Amygdala (tissue), 56 donors: ENCODE data around the gene ERICH2.
"Not testable (repeated sequence)": the region's sequence is repeated elsewhere in the genome, so short reads cannot be mapped to it uniquely, and the experiment has no call there.

Experiments
- DNase-seq, 56 donors: peaks; one replicate each; lab custom pipeline; 2025; lab: John Stamatoyannopoulos, UW

Gene ERICH2

GRCh38 chr2:170770008-170770605 lies at the start of gene ERICH2:
ERICH2 (plus strand) TSS chr2:170770378; CDS start chr2:170770682, 304 bp downstream.
- DNase-seq: peak in 32 of 56 donors; percentile 3 to 60 (median 34)

- no peak for DNase-seq
Observed at GRCh38 chr2:170721678-170722077, 48.5 kb upstream of the ERICH2 start.

- no peak for DNase-seq
Observed at GRCh38 chr2:170722301-170722700, 47.9 kb upstream of the ERICH2 start.

GRCh38 chr2:170723446-170723958 lies 46.7 kb upstream of the ERICH2 start:
- no peak for DNase-seq

- DNase-seq: no peak
Observed at GRCh38 chr2:170733798-170734600, 36.2 kb upstream of the ERICH2 start.

GRCh38 chr2:170734601-170735000 lies 35.6 kb upstream of the ERICH2 start:
- DNase-seq: not testable (repeated sequence)

- DNase-seq: no peak
Observed at GRCh38 chr2:170736628-170737027, 33.5 kb upstream of the ERICH2 start.

GRCh38 chr2:170737406-170737805 lies 32.8 kb upstream of the ERICH2 start:
- DNase-seq: no peak

GRCh38 chr2:170737821-170738220 lies 32.4 kb upstream of the ERICH2 start:
- no peak for DNase-seq

GRCh38 chr2:170739048-170739447 lies 31.1 kb upstream of the ERICH2 start:
- no peak for DNase-seq

GRCh38 chr2:170739507-170740046 lies 30.6 kb upstream of the ERICH2 start:
- DNase-seq: no peak

- DNase-seq: no peak
Observed at GRCh38 chr2:170740660-170741059, 29.5 kb upstream of the ERICH2 start.

- no peak for DNase-seq
Observed at GRCh38 chr2:170742000-170742399, 28.2 kb upstream of the ERICH2 start.

- no peak for DNase-seq
Observed at GRCh38 chr2:170742896-170743529, 27.2 kb upstream of the ERICH2 start.

- no peak for DNase-seq
Observed at GRCh38 chr2:170743530-170744239, 26.5 kb upstream of the ERICH2 start.

- no peak for DNase-seq
Observed at GRCh38 chr2:170744248-170745002, 25.8 kb upstream of the ERICH2 start.

GRCh38 chr2:170745305-170745704 lies 24.9 kb upstream of the ERICH2 start:
- DNase-seq: no peak

GRCh38 chr2:170747921-170748320 lies 22.3 kb upstream of the ERICH2 start:
- DNase-seq: no peak

- not testable (repeated sequence) for DNase-seq
Observed at GRCh38 chr2:170751555-170751954, 18.6 kb upstream of the ERICH2 start.

GRCh38 chr2:170761572-170761971 lies 8.6 kb upstream of the ERICH2 start:
- no peak for DNase-seq
